IMR-90 (cell line): ENCODE data around the gene ITGA5. TPM values are rescaled to one million over a fixed set of nuclear protein-coding genes. Genes with fewer than 3 reads are reported as not detected.

Experiments
- ATAC-seq: fragments of 200-7000 bp; cut with Tn5 transposase; 2 replicates; pipeline ENCODE4 v1.9.1; 2020; ENCODE audit warnings: low read depth, mild to moderate bottlenecking, moderate library complexity
- BruUV-seq: library from RNA; stranded (reverse); fragments of 400-500 nt; replicated peaks from 2 replicates; lab custom pipeline; 2021; lab: Mats Ljungman, UMichigan
- CTCF ChIA-PET: fragments of 300-600 bp; formaldehyde crosslinking; extraction: SDS; loops from one replicate; lab custom pipeline; 2021; ENCODE audit warnings: antibody characterized with exemption; lab: Yijun Ruan, JAX
- POLR2A ChIA-PET: fragments of 300-600 bp; sonication (Branson Sonifier 250); formaldehyde crosslinking; loops from one replicate; lab custom pipeline; 2022; ENCODE audit warnings: antibody characterized with exemption; ENCODE audit not compliant: unreplicated experiment; lab: Charles Lee
- DNase-seq: peaks from one replicate; pipeline ENCODE4 v3.0.0; 2013
- H2AFZ ChIP-seq: replicated peaks from 2 replicates; pipeline ENCODE3; 2013; ENCODE audit warnings: low read length, mild to moderate bottlenecking; ENCODE audit not compliant: poor library complexity
- H2AK5ac ChIP-seq: 2 replicates; pipeline ENCODE4 v1.6.1; 2013; ENCODE audit warnings: low read depth, low read length, inconsistent platforms
- H2AK9ac ChIP-seq: replicated peaks from 2 replicates; pipeline ENCODE3; 2013; ENCODE audit warnings: mild to moderate bottlenecking, low read depth, low read length, moderate library complexity; ENCODE audit not compliant: poor library complexity
- H2BK120ac ChIP-seq: 2 replicates; pipeline ENCODE4 v1.6.1; 2013; ENCODE audit warnings: low read depth, low read length, inconsistent platforms
- H2BK15ac ChIP-seq: 3 replicates; pipeline ENCODE4 v1.6.1; 2013; ENCODE audit warnings: low read depth, low read length, inconsistent platforms
- H2BK20ac ChIP-seq: 2 replicates; pipeline ENCODE4 v1.6.1; 2013; ENCODE audit warnings: low read depth, mild to moderate bottlenecking, inconsistent platforms, low read length, moderate library complexity
- H2BK5ac ChIP-seq: 2 replicates; pipeline ENCODE4 v1.6.1; 2013; ENCODE audit warnings: mild to moderate bottlenecking, low read depth, low read length, inconsistent platforms; ENCODE audit not compliant: poor library complexity, severe bottlenecking
- H3K14ac ChIP-seq: replicated peaks from 2 replicates; pipeline ENCODE4 v1.6.1; 2013; ENCODE audit warnings: low read depth, low read length, inconsistent platforms
- H3K18ac ChIP-seq: 2 replicates; pipeline ENCODE4 v1.6.1; 2013; ENCODE audit warnings: low read depth, low read length, control low read depth
- H3K23ac ChIP-seq: 2 replicates; pipeline ENCODE4 v1.6.1; 2013; ENCODE audit warnings: low read depth, low read length, inconsistent platforms
- H3K27ac ChIP-seq: 2 replicates; pipeline ENCODE4 v1.5.1; 2013; ENCODE audit warnings: mild to moderate bottlenecking, control low read depth, low read length; ENCODE audit not compliant: insufficient read depth
- H3K27me3 ChIP-seq: 2 replicates; pipeline ENCODE4 v1.6.1; 2013; ENCODE audit warnings: low read length; ENCODE audit not compliant: control insufficient read depth, insufficient read depth
- H3K36me3 ChIP-seq: 2 replicates; pipeline ENCODE4 v1.6.1; 2013; ENCODE audit warnings: low read length, mixed read lengths; ENCODE audit not compliant: control insufficient read depth, insufficient read depth
- H3K4ac ChIP-seq: 2 replicates; pipeline ENCODE4 v1.6.1; 2013; ENCODE audit warnings: low read depth, low read length, inconsistent platforms
- H3K4me1 ChIP-seq: 2 replicates; pipeline ENCODE4 v1.6.1; 2013; ENCODE audit warnings: low read length, mixed read lengths; ENCODE audit not compliant: control insufficient read depth, insufficient read depth
- H3K4me2 ChIP-seq: 2 replicates; pipeline ENCODE4 v1.6.1; 2013; ENCODE audit warnings: low read depth, mild to moderate bottlenecking, control low read depth, low read length, moderate library complexity
- H3K4me3 ChIP-seq: 2 replicates; pipeline ENCODE4 v1.5.1; 2013; ENCODE audit warnings: low read depth, mild to moderate bottlenecking, control low read depth, low read length, moderate library complexity; ENCODE audit not compliant: insufficient read depth
- H3K56ac ChIP-seq: 2 replicates; pipeline ENCODE4 v1.6.1; 2013; ENCODE audit warnings: low read length, inconsistent platforms; ENCODE audit not compliant: insufficient read depth; ENCODE audit errors: extremely low read depth
- H3K79me1 ChIP-seq, 2 experiments: 2 replicates each; pipeline ENCODE4 v1.6.1; 2013; ENCODE audit warnings: low read length in 2 of 2, inconsistent platforms in 1 of 2, low read depth in 1 of 2
- H3K9ac ChIP-seq: 2 replicates; pipeline ENCODE4 v1.6.1; 2013; ENCODE audit warnings: low read depth, low read length, control low read depth
- H3K9me1 ChIP-seq: 2 replicates; pipeline ENCODE4 v1.6.1; 2013; ENCODE audit warnings: low read length, inconsistent platforms; ENCODE audit not compliant: insufficient read depth
- H3K9me3 ChIP-seq: 2 replicates; pipeline ENCODE4 v1.6.1; 2013; ENCODE audit warnings: low read length; ENCODE audit not compliant: control insufficient read depth, insufficient read depth
- H4K20me1 ChIP-seq: 2 replicates; pipeline ENCODE4 v1.6.1; 2013; ENCODE audit warnings: low read length, inconsistent platforms; ENCODE audit not compliant: insufficient read depth
- H4K5ac ChIP-seq: 2 replicates; pipeline ENCODE4 v1.6.1; 2013; ENCODE audit warnings: mild to moderate bottlenecking, low read depth, low read length, control low read depth
- H4K8ac ChIP-seq, 2 experiments: 2 replicates each; pipeline ENCODE4 v1.6.1; 2013; ENCODE audit warnings: low read depth in 2 of 2, low read length in 2 of 2, control low read depth in 1 of 2, inconsistent platforms in 1 of 2
- H4K91ac ChIP-seq: 2 replicates; pipeline ENCODE4 v1.6.1; 2013; ENCODE audit warnings: low read depth, low read length, inconsistent platforms; ENCODE audit not compliant: insufficient read depth
- BHLHE40 ChIP-seq: fragments of 150-350 bp; IDR thresholded peaks from 2 replicates; pipeline ENCODE4 v1.6.1; 2016; ENCODE audit warnings: mild to moderate bottlenecking, low read depth, low read length
- CEBPB ChIP-seq: IDR thresholded peaks from 2 replicates; pipeline ENCODE4 v1.6.1; 2012; ENCODE audit warnings: low read depth, low read length, improper control_type of control experiment
- CHD1 ChIP-seq: IDR thresholded peaks from 2 replicates; pipeline ENCODE4 v1.6.1; 2012; ENCODE audit warnings: low read depth, low read length, improper control_type of control experiment
- FOS ChIP-seq: fragments of 150-350 bp; IDR thresholded peaks from 2 replicates; pipeline ENCODE4 v1.6.1; 2016; ENCODE audit warnings: low read depth, low read length
- MAFK ChIP-seq: IDR thresholded peaks from 2 replicates; pipeline ENCODE4 v1.6.1; 2012; ENCODE audit warnings: low read depth, low read length, improper control_type of control experiment
- MAZ ChIP-seq: IDR thresholded peaks from 2 replicates; pipeline ENCODE4 v1.6.1; 2012; ENCODE audit warnings: low read depth, mild to moderate bottlenecking, low read length, improper control_type of control experiment, moderate library complexity, borderline replicate concordance
- MXI1 ChIP-seq: IDR thresholded peaks from 2 replicates; pipeline ENCODE4 v1.6.1; 2012; ENCODE audit warnings: low read depth, mild to moderate bottlenecking, low read length, moderate library complexity, borderline replicate concordance
- NFE2L2 ChIP-seq: fragments of 150-350 bp; IDR thresholded peaks from 2 replicates; pipeline ENCODE4 v1.6.1; 2016; ENCODE audit warnings: low read depth, mild to moderate bottlenecking, low read length
- POLR2A ChIP-seq: IDR thresholded peaks from 2 replicates; pipeline ENCODE4 v1.6.1; 2012; ENCODE audit warnings: mild to moderate bottlenecking, low read depth, low read length
- RCOR1 ChIP-seq: IDR thresholded peaks from 2 replicates; pipeline ENCODE4 v1.6.1; 2012; ENCODE audit warnings: mild to moderate bottlenecking, low read length, improper control_type of control experiment; ENCODE audit not compliant: insufficient replicate concordance
- RFX5 ChIP-seq: IDR thresholded peaks from 2 replicates; pipeline ENCODE4 v1.8.0; 2012; ENCODE audit warnings: low read depth, mild to moderate bottlenecking, low read length, moderate library complexity
- SMC3 ChIP-seq: fragments of 150-350 bp; IDR thresholded peaks from 2 replicates; pipeline ENCODE4 v1.6.1; 2016; ENCODE audit warnings: low read depth, mild to moderate bottlenecking, antibody characterized with exemption, low read length, moderate library complexity
- WGBS, 2 experiments: methylation state at CpG; one replicate each; pipeline versions ENCODE4 v1.1.5 to v1.1.7; 2013; ENCODE audit warnings: missing lambda C conversion rate in 2 of 2; ENCODE audit not compliant: insufficient read length in 1 of 2; ENCODE audit errors: extremely low coverage in 2 of 2; 5-methylcytosine and 5-hydroxymethylcytosine counted together
- dilution Hi-C: fragments of 300-500 bp; cut with HindIII; formaldehyde crosslinking; loops from one replicate; pipeline ENCODE4 v1.14.3; 2018; ENCODE audit warnings: low sequenced_read_pairs; ENCODE audit not compliant: unreplicated experiment
- in situ Hi-C: fragments of 300-500 bp; cut with MboI; formaldehyde crosslinking; loops from 3 replicates; pipeline ENCODE4 v1.14.3; 2019; ENCODE audit warnings: low sequenced_read_pairs, inconsistent platforms, mixed read lengths
- intact Hi-C: fragments of 100-400 bp; cut with micrococcal nuclease; formaldehyde crosslinking; loops from 2 replicates; pipeline ENCODE4 v1.10.0; 2022
- polyA plus RNA-seq, 3 experiments: library from polyadenylated mRNA; depleted of rRNA; stranded (reverse); fragments of >200 nt; gene quantifications; 2 replicates each; pipeline ENCODE4 v1.2.3, GENCODE V29; 2012; ENCODE audit warnings: low replicate concordance in 1 of 3
- total RNA-seq: library from RNA; depleted of rRNA; stranded (reverse); fragments of >200 nt; gene quantifications from 2 replicates; pipeline ENCODE4 v1.2.3, GENCODE V29; 2012
- TF ChIP-seq, protein P1 (sequence below): fragments of 150-350 bp; IDR thresholded peaks from 2 replicates; pipeline ENCODE4 v1.6.1; 2016; ENCODE audit warnings: low read depth, mild to moderate bottlenecking, low read length, moderate library complexity, borderline replicate concordance
- TF ChIP-seq, protein P2 (sequence below): conservative IDR thresholded peaks from 2 replicates; pipeline ENCODE4 v1.5.1; 2012; ENCODE audit warnings: mild to moderate bottlenecking, low read depth, low read length, improper control_type of control experiment

Gene ITGA5
- total and polyA plus RNA-seq, 2 of the 4 experiments (the other 2 are of a cell fraction): 159 to 259 TPM

DNA sequence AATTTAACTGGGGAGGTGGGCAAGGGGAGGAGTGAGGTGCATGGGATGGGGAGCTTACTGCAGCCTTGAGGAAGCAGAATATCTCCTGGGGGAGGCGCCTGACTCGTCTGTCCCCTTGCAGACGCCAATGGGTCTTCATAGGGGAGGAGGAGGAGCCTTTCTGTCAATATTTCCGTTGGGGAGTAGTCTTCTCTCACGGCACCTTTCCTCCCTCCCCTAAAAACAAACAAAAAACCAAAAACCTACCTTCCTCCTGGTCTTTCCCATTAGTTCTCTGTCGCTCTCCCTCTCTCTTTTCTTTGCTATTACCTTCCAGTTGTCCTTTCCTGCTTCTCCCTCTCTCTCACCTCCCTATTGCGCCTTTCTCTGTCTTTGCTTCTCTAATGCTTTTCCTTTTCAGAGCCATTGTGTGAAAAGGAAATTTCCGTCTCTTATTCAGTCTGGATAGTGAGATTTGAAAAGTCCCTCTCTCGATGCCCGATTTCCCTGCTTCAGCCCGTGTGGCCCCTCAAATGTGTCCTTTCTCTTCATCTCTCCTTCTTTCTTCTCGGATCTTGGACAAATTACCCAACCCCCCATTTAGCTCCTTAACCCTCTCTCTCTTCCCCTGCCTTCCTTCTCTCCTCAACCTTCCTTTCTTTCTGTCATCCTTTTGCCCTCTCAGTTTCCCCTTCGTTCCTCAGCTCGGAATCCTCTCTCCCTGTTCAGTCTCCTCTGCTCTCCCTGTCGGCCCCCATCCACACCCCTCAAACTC lies 60.7 kb downstream of the ITGA5 start:
- peak overlapping the region; percentile 89 for H4K5ac ChIP-seq
- H3K18ac ChIP-seq: peak overlapping the region; percentile 87
- H2BK5ac ChIP-seq: peak overlapping the region; percentile 92
- H2AK5ac ChIP-seq: peak overlapping the region; percentile 96
- ChIA-PET CTCF (interaction anchor here (0.6 to 2.2 kb wide), 3 partner anchors 12 to 138 kb away, joined by 3 to 5 read pairs (median 3); no protein-coding TSS in a partner anchor), POLR2A (interaction anchor here (1.2 to 1.4 kb wide), 2 partner anchors 72 to 129 kb away, joined by 4 read pairs; no protein-coding TSS in a partner anchor)
- in situ Hi-C loops: no loop called here
- H2BK20ac ChIP-seq: peak overlapping the region; percentile 57; the same call in 1 of the 2 replicates
- H3K9me1 ChIP-seq: peaks cover 18% of the 10 kb centered on the region; the same call in 1 of the 2 replicates
- H3K27ac ChIP-seq: peak overlapping the region; percentile 95
- peaks cover 20% of the 10 kb centered on the region for H3K4me1 ChIP-seq
- H3K9me3 ChIP-seq: no peaks in the 10 kb centered on the region
- 8% methylated on average over 6 of the region's 15 CpGs; no CpG with 5 or more reads in 1 of the 2 experiments for WGBS, 2 experiments
- H3K27me3 ChIP-seq: no peaks in the 10 kb centered on the region
- H3K23ac ChIP-seq: peak overlapping the region; percentile 96
- ATAC-seq (peak; percentile 3; the same call in 1 of the 2 replicates), DNase-seq (no peak)
- peak overlapping the region; percentile 66 for H3K4me3 ChIP-seq
- H4K20me1 ChIP-seq: no peaks in the 10 kb centered on the region
- H3K9ac ChIP-seq: peak overlapping the region; percentile 89
- peak overlapping the region; percentile 90 to 95 for H4K8ac ChIP-seq
- H3K36me3 ChIP-seq: no peaks in the 10 kb centered on the region
- no TSS peak for BruUV-seq
- peaks cover 0 to 24% of the 10 kb centered on the region in 2 experiments; a peak in 2 of 4 replicates for H3K79me1 ChIP-seq
- peak overlapping the region; percentile 95 for H2AFZ ChIP-seq
- H3K14ac ChIP-seq: peak overlapping the region; percentile 96
- dilution Hi-C loops: no loop called here
- peak overlapping the region; percentile 89 for H2BK120ac ChIP-seq
- intact Hi-C loops: loop anchor here (2.0 kb wide), 1 partner anchor 20 kb away; no protein-coding TSS in a partner anchor
- peak overlapping the region; percentile 99 for H3K4ac ChIP-seq
- peak overlapping the region; percentile 89 for H3K4me2 ChIP-seq
- peak overlapping the region; percentile 88 for H3K56ac ChIP-seq
- H4K91ac ChIP-seq: peak overlapping the region; percentile 95
- H2BK15ac ChIP-seq: peak overlapping the region; percentile 59; the same call in 2 of the 3 replicates
- H2AK9ac ChIP-seq: peak overlapping the region; percentile 99
- TF ChIP-seq FOS (no peak), SMC3 (no peak), MAFK (no peak), CEBPB (no peak), POLR2A (no peak), RCOR1 (no peak), NFE2L2 (no peak), RFX5 (no peak), MAZ (no peak), MXI1 (no peak), BHLHE40 (no peak), CHD1 (no peak)
- TF ChIP-seq, protein P1, sequence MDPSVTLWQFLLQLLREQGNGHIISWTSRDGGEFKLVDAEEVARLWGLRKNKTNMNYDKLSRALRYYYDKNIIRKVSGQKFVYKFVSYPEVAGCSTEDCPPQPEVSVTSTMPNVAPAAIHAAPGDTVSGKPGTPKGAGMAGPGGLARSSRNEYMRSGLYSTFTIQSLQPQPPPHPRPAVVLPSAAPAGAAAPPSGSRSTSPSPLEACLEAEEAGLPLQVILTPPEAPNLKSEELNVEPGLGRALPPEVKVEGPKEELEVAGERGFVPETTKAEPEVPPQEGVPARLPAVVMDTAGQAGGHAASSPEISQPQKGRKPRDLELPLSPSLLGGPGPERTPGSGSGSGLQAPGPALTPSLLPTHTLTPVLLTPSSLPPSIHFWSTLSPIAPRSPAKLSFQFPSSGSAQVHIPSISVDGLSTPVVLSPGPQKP: no peak
- TF ChIP-seq, protein P2, sequence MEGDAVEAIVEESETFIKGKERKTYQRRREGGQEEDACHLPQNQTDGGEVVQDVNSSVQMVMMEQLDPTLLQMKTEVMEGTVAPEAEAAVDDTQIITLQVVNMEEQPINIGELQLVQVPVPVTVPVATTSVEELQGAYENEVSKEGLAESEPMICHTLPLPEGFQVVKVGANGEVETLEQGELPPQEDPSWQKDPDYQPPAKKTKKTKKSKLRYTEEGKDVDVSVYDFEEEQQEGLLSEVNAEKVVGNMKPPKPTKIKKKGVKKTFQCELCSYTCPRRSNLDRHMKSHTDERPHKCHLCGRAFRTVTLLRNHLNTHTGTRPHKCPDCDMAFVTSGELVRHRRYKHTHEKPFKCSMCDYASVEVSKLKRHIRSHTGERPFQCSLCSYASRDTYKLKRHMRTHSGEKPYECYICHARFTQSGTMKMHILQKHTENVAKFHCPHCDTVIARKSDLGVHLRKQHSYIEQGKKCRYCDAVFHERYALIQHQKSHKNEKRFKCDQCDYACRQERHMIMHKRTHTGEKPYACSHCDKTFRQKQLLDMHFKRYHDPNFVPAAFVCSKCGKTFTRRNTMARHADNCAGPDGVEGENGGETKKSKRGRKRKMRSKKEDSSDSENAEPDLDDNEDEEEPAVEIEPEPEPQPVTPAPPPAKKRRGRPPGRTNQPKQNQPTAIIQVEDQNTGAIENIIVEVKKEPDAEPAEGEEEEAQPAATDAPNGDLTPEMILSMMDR: no peak
